ENCODE measurements around the gene SRD5A3. TPM values are rescaled to one million over a fixed set of nuclear protein-coding genes. Genes with fewer than 3 reads are reported as not detected.
A peak's percentile ranks its signal among the peaks of the same experiment; 100 is the strongest.

The SRD5A3 gene
- total RNA-seq, result 22.9 TPM

DNA sequence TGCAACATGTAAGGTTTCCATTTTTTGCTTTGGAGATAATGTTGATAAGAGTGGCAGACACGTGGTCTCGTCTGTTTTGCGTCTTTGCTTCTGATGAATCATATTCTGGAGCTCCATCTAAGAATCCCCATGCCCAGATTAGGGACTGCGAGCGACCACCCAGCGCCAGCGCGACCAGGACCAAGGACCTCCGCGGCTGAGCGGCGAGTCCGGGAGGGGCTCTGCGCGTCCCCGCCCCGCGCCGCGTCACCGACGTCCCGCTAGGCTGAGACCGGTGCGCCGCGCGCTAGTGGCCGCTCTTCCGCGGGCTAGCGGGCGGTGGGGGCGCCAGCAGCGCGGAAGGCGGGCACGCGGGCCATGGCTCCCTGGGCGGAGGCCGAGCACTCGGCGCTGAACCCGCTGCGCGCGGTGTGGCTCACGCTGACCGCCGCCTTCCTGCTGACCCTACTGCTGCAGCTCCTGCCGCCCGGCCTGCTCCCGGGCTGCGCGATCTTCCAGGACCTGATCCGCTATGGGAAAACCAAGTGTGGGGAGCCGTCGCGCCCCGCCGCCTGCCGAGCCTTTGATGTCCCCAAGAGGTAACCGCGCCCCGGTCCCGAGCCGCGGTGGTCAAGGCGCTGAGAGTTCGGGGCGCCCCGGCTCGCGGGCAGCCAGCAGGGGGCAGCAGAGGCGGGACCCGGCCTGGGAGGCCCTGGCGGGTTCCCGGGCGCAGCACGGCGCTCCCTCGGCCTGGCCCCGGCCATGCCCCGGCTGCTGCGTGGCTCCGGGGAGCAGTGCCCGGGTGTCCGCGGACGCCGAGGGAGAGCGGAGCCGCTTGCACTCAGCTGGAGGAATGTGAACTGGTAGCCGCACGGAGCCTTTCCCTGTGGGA is at the start of gene SRD5A3:
SRD5A3 (plus strand) TSS at position 263 of the 871 bp plus-strand sequence; CDS start at position 358, 95 bp downstream.
- DNase-seq (ENCODE audit: low spot score), result peak; percentile 87

DNA sequence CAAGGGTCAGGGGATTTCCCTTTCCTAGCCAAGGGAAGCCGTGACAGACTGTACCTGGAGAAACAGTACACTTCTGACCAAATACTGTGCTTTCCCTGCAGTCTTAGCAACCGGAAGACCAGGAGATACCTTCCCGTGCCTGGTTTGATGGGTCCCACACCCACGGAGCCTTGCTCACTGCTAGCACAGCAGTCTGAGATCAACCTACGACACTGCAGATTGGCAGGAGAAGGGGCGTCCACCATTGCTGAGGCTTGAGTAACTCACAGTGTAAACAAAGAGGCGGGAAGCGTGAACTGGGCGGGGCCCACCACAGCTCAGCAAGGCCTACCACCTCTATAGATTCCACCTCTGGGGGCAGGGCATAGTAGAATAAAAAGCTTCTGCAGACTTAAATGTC is 48.7 kb upstream of the SRD5A3 start:
- DNase-seq (ENCODE audit: low spot score), result no peak

DNA sequence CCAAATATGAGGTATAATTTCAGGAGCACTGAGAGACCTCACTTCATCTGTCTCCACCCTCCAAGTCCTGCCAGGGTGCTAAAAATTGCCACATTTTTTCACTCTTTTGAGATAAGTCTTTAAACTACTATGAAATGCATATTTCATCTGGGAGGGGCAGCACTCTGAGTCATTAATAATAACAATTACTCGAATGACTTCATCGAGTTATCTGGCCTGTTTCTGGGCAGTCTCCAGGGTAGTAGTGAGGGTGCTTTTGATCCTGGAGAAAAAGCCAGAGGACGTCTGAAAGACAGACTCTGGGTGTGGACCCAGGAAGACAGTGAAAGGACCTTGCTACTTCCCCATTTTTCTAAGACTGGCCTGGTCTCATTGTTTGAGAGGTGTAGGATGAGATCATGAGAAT is 42.3 kb upstream of the SRD5A3 start:
- DNase-seq (ENCODE audit: low spot score), result peak; percentile 56

DNA sequence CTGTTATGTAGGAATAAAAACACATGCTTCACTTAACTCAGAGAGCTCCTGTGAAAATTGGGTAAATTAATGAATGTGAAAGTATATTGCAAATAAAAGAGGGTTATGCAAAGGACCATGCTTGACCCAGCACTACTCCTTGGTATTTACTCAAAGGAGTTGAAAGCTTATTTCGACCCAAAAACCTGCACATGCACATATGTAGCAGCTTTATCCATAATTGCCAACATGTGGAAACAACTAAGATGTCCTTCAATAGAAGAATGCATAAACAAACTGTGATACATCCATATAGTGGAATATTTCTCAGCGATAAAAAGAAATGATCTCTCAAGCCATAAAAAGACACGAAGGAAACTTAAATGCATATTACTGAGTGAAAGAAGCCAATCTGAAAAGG is 41.7 kb upstream of the SRD5A3 start:
- no peak for DNase-seq (ENCODE audit: low spot score)

DNA sequence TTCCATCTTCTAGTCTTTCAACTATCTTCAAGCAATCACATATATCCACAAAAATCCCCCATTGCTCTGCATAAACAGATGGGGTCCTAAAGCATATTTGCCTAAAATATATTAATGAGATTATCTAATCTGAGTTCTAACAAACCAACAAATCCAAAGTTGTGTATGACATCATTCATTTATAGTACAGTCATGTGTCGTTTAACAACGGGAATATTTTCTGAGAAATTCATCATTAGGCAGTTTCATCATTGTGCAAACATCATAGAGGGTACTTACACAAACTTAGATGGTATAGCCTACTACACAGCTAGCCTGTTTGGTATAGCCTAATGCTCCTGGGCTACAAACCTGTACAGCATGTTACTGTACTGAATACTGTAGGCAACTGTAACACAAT is 38.0 kb upstream of the SRD5A3 start:
- DNase-seq (ENCODE audit: low spot score), result no peak

DNA sequence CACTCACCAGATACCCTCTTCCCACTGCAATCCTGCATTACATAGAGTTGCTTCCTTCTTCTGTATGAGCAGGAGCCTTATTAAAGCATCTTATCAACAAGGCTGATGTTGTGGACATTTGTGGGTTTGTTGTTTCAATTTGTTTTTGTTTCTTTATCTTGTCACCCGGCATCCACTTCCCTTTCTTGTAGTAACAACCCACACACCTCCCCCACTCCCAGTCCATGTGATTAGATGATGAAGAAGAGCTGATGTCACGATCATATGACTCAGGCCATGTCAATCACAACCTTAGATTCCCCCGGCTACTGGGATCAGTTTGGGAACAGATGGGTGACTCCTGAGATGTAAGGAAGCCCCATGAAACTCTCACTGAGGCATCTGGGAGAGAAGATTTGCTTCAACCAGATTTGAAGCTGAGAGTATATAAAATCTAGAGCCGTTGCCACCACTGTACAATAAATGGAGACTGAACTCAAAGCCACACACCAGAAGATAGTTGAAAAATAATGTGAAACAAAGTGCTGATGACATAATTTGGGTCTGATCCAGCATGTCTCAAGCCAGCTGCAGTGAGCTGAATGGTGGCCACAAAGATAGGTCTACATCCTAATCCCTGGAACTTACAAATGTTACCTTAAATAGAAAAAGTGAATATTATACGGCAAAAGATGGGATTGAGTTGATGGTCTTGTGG is 34.1 kb upstream of the SRD5A3 start:
- DNase-seq (ENCODE audit: low spot score), result no peak

DNA sequence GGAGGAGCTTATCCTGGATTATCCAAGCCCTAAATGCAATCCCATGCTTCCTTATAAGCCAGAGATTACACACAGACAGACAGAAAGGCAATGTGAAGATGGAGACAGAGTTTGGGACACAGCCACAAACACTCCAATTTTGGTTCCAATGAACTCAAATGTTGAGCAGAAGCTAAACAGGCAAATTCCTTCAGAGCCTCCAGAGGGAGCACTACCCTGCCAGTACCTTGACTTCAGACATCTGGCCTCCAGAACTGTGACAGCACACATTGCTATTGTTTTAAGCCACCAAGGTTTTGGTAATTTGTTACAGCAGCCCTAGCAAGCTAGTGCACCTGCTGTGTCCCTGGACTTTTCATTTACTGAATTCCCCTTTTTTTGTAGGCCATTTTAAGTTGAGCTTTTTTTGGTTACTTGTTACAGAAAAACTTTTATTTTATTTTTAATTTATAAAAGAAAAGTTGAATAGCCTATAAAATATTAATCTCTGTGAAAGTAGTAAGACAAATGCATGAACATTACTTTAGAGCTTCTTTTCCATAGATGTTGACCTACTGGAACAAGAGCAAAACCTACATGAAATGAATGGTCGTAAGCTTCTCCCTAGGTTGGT is 33.4 kb upstream of the SRD5A3 start:
- peak; percentile 38 for DNase-seq (ENCODE audit: low spot score)

DNA sequence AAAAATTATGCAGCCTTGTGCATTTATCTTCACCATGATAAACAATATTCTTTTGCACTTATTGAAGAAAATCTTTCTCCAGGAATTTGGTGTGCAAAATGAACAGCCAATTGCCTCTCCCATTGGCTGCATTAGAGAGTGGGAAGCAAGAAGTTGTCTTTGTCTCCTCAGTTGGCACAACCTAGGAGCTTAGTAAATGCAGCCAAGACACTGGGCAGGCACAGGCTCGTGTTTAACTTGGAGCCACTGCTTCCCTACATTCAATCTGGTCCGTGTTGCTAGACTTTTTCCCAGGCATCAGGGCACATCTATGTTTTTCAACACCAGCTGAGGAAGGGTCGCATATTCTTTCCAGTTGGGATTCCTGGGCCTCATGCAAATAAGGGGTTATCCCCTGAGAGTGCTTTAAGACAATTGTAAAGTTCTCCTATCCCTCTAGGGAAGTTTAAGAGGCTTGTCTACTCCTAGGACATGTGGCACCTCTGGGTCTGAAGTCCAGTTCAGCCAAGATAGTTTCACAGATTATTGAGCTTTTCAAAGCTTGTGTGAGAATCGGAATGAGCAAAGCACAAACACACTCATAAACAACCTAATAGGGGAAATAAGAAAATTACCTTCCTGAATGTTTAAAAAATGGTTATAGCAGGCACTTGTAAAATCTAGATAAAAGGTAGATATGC is 31.8 kb upstream of the SRD5A3 start:
- DNase-seq (ENCODE audit: low spot score), result no peak

DNA sequence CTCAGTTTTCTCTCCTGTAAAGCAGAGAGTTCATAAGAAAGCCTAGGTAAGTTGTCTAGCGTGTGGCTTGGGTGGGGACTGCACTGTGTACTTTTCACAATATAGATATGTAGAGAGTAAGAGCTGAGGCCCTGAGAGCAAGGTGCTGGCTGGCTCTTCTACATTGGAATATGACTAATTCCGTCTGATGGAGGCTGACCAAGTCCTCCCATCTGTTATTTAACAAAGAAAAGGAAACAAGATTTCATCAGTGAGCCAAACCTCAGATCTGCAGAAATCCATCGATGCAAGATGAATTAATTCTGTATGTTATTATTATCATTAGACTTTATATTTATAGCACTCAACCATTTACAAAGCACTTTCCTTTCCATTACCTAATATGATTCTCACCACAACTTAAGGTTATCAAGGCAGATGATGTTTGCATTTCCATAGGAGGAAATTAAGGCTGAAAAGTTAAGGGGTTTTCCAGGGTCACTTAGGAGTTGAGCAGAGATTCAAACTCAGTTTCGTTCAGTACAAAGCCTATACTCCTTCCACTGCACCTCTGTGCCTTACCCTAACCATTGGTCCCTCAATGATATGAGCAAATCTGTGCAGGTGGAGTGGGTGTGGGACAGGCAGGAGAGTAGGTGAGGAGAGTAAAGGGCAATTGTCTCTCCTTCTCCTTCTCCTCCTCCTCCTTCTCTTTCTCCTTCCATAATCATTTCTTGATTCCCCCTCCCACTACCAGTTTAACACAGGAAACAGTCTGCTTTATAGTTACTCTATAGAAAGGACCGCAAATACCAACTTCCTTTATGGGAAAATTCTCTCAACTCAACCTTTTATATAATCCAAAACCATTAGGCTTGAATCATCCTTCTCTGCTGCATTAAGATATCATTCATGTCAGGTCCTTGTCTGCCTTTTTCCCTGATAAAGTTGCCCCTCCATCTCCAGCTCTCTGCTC is 27.6 kb upstream of the SRD5A3 start:
- no peak for DNase-seq (ENCODE audit: low spot score)

DNA sequence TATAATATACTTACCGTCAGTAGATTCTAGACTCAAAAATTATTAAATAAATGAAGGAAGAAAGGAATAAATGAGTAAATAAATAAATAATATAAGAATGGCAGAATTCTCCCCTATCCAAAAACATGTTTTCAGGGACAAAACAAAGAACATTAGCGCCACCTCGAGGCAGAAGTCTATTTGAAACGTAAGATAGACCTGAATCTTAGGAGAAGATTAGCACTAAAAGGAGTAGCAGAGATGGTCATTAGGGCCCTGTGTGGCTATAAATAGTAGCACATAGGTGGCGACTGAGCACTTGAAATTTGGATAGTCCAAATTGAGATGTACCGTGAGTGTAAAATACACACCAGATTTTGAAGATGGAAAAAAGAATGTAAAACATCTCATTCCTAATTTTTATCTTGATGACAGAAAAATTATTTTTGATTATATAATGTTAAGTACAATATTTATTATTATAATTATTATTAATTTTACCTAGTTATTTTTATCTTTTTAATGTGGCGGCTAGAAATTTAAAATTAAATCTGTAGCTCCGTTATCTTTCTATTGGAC is 24.3 kb upstream of the SRD5A3 start:
- DNase-seq (ENCODE audit: low spot score), result peak; percentile 76

DNA sequence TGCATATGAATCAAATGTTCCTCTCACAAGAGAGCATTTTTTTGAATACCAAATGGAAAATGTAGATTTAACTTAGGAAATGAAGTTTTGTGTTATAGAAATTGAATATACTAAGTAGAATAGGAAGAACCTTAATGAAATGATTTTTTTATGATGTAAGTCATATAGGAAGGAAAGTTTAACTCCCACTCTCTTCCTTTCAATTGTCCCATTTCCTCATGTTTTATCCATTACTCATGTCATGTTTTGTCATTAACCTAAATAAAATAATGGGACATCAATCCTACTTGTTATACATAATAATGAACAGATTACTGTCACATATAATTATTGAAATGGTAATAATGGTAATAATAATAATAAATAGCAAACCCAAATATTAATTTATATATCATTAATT is 22.7 kb upstream of the SRD5A3 start:
- no peak for DNase-seq (ENCODE audit: low spot score)

DNA sequence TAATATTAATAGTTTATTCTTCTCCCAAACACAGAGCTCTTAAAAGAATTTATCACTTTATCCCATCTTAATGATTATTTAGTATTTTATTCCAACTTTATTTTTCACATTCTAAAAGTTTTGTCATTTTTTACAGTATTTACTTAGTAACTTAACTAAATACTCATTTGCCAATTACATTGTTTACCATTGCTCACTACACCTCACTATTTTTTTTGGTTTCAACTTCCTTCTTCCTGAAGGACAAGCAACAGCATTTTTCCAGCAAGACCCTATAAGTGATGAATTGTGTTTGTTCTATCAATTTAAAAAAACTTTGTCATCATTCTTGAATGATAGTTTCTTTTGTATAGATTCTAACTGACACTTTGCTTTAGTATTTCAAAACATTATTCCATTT is 19.4 kb upstream of the SRD5A3 start:
- DNase-seq (ENCODE audit: low spot score), result no peak

DNA sequence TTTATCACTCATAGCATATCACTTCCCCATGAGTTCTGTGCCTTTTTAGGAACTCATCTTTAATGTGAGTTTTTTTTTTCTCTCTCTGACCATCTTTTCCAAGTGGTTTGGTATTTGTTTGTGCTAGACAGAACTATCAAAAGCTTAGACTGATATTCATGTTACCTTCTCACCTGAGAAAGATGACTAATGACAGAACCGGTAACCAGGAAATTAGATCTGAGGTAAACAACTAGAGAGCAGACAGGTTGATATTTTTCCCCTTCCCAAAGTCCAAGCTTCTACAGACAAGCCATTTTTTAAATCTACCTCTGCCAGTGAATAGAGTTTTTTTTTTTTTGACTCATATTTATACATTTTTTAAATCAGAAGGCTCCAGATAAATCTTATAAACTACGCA is 17.0 kb upstream of the SRD5A3 start:
- DNase-seq (ENCODE audit: low spot score), result no peak

DNA sequence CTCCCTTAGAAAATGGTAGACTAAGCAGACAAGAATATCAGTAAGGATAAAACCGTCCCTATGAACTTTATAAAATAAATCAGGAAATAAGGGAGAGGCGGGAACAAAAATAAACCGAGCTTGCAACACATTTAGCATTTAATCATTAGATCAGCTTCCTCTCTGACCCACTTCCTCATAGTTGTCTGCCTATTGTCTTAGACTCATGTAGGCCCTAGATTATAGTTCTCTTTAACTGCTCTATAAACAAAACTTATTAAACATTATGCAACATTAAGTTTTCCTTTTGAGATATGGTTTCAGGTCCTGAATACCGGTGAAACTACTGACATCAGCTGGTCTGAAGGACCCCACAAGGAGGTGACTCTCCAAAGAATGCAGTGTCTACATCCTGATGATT is 15.8 kb upstream of the SRD5A3 start:
- DNase-seq (ENCODE audit: low spot score), result no peak

DNA sequence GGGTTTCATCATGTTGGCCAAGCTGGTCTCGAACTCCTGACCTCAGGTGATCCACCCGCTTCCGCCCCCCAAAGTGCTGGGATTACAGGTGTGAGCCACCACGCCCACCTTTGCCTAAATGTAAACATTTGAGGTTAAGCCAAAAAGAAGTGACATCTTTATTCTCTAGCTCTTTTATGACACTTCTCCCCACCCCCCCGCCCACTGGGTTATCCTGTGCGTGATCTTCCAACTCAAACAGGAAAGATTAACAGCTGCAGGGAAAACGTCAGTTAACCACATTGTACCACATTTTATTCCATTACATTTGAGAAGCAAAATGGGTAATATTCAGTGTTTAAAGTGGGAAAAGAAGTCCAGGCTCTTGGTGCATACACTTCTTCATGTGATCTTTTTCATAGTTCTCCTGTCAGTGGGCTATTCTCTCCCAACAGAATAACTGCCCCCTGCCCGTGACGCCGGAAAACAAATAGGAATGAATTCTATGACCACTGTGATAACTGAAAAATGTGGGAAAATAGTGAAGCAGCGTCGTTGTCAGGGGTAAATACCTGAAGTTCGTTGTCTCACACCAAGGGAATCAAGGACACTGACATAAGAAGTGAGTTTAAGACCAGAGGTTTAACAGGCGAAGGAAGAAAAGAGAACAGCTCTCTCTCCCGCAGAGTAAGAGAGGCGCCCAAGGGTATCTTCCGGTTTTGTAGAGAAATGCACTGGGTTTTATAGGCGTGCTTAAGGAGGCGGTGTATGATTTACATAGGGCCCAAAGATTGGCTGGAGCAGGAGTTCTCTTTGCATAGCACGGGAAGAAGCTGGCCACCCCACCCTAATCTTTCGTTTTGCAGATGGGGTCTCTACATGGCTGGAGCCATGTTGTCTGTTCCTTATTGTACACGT is 9.7 kb upstream of the SRD5A3 start:
- DNase-seq (ENCODE audit: low spot score), result no peak

DNA sequence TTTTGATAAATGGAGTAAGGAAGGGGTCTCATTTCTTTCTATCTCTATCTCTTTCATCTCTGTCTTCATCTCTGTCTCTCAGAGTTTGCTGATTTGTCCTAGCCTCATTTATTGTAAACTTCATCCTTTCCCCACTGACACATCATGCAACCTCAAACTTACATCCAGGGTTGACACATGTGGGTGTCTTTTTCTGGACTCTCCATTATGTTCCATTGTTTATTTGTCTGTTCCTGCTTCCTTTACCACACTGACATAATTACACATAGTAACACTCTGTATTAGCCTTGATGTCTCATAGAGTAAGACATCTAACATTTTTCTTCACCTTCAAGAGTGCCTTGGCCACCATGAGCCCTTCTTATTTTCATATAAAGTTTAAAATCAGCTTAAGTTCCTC is 8.1 kb upstream of the SRD5A3 start:
- DNase-seq (ENCODE audit: low spot score), result no peak

DNA sequence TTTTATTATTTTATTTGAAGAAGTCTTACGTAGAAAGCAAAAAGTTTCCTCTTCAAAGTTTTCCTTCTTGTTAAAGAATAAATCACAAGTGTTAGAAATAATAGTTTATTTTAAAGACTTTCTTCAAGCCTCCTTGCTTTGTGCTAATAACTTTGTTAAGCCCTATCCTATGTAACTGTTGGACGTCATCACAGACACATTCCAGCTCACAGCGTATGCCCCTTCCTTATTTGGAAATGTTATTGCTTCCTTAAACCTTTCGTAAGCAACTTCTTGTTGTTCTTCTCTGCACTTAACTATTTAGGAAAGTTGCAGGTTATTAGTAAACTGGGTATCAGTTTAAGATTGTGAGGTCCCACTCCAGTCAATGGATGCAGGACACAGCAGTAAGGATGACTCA is 7.6 kb upstream of the SRD5A3 start:
- DNase-seq (ENCODE audit: low spot score), result no peak

DNA sequence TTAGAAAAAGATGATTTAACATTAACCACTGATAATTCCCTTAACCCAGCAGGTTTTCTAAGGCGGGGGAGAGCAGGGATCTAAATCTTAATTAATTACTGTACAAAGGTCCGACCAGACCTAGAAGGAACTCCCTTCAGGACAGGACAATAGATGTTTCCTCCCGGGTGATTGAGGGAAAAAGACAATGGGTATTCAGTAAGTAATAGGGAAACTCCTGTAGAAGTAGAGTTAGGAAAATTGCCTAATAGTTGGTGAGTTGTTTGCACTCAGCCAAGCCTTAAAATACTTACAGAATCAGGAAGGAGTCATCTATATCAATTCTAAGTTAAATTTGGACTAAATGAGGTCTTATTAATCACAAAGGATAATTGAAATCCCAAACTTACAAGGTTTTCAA is 5.8 kb upstream of the SRD5A3 start:
- DNase-seq (ENCODE audit: low spot score), result no peak

DNA sequence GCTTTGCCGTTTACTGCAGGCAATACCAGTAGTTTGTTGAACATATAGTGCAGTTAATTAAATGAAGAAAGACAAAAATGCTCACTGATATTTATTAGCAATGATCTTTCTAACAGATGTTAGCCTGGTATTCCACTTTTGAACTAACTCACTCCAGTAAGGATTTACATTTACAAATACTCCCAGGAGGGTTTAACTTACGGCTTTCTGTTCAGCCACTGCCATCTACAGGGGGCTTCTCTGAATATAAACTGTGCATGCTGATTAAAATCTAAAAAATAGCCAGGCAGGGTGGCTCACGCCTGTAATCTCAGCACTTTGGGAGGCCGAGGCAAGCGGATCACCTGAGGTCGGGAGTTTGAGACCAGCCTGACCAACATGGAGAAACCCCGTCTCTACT is 2.2 kb upstream of the SRD5A3 start:
- DNase-seq (ENCODE audit: low spot score), result no peak

DNA sequence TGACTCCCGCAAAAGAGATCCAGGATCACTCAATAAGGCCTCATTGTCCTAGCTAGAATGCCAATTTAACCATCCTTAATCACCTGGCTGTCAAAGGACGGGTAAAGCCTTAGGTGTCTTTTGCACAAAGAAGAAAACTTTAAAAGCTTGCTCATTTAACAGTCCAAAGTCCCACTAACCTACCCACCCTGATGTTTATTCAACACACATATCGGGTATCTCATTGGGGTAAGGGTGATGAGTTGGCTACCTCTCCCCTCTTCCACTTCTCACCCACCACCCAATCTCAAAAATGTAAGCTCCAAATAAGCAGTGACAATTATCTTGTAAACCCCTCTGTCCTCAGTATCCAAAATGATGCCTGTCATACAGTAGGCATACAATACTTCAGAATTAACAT is 988 bp upstream of the SRD5A3 start:
- DNase-seq (ENCODE audit: low spot score), result no peak
